Stimulated activated CD8-positive, alpha-beta memory T cell treated with anti-CD3 and anti-CD28 coated beads, Interleukin-12 subunit alpha, Interleukin-12 subunit beta, amount 100 ng/mL, for 4 hours (primary cell): Measurements from ENCODE around the gene DNAJC1.

Source experiments
- DNase-seq: peaks from one replicate; pipeline ENCODE4 v3.0.0-alpha.2; 2020; ENCODE audit warnings: low read depth

Gene DNAJC1

GRCh38 chr10:22010539-22010938 is 7.0 kb upstream of the DNAJC1 start:
- DNase-seq: no peak

DNA sequence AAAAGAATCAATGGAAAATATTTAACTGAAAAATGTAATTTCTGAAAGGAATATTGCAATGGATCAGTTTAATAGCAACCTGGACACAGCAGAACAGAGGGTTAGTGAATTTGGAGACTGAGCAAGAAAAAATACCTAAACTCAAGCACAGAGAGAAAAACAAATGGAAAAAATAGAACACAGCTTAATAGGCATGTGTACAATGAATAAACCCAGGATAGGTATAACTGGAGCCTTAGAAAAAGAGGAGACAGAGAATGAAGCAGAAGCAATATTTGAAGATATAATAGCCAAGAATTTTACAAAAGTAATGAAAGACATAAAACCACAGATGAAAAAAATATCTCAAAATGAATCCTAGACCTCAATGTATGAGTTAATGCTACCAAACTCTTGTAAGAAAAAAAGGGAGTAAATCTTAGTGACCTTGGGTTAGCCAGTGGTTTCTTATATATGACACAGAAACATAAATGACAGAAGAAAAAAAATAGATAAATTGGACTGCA is 2.9 kb upstream of the DNAJC1 start:
- DNase-seq: no peak

DNA sequence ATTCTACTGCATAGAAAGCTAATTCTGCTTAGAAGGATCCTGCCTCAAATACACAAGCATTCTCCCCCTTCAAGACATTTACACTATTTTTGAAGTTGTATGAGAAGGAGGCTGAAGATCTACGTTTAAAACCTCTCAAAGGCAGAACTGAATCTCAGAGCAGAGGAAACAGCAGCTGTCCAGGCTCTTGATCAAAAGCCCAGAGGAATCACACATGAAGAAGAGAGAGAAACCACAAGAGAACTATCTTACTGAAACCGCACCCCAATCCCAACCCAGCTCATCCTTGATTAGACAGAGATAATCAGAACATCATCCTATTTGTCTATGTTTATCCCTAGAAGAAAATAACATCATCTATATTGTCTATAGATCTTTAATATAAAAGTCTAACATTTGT is 2.2 kb upstream of the DNAJC1 start:
- no peak for DNase-seq

GRCh38 chr10:22003964-22004281 is 393 bp upstream of the DNAJC1 start:
- no peak for DNase-seq

GRCh38 chr10:22002591-22003176 is 846 bp downstream of the DNAJC1 start:
- no peak for DNase-seq

DNA sequence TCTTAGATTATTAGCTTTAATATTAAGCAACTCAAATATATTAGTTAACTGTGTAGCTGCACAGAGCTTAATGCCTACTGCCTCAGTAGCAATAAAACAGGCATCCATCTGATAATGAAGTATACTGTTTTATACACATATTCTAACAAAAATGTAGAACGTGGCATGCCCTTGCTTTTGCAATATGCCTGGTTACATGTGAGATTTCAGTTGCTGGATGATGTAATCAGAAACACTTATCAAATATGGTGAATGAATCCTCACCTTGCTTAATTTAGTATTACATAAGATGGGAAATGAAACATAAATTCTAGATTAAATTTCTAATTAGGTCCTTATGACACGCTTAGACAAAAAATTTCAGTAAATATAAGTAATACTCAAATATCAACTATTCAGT is 8.0 kb downstream of the DNAJC1 start:
- DNase-seq: no peak

DNA sequence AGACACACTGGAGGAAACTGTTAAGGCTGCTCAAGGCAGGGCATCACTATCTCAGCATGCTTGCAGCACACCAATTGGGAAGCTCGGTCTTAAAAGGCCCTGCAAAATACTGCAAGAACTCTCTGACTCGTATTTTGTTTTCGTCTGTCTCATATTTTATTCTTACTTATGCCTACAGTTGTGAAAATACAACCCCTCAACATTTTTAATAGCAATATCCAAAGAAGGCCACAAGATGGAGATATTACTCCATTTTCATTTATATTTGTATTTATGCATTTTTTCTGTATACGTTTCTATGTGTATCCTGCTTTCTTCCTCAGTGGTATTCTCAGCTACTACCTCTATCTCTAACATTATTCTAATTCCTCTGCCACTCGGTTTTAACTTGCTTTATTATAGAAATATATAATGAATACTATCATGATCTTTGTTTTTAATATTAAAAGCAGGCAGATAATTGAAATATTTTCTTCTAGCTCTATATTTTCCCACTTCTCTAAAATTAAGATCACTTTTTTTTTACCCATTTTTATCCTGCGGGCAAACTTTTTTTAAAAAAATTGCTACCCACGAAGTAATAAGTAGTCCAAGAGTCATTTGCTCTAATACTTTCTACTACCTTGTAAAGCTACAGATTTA is 10.0 kb downstream of the DNAJC1 start:
- DNase-seq: no peak

DNA sequence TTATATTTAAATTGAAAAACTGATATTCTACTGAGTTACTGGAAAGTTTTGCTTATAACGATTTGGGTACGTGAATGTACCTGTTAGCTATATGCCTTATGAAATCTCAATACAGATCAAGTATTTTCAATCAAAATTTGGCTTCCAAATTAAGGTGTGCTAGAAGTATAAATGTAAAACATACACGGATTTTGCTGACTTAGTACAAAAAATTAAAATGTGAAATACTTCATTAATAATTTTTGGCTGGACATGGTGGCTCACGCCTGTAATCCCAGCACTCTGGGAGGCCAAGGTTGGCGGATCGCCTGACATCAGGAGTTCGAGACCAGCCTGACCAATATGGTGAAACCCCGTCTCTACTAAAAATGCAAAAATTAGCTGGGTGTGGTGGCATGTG is 11.7 kb downstream of the DNAJC1 start:
- no peak for DNase-seq

- no peak for DNase-seq
Measured at GRCh38 chr10:21990449-21990848, 13.1 kb downstream of the DNAJC1 start.

- DNase-seq: no peak
Measured at GRCh38 chr10:21989453-21990154, 13.9 kb downstream of the DNAJC1 start.

GRCh38 chr10:21985541-21985940 is 18.0 kb downstream of the DNAJC1 start:
- no peak for DNase-seq

GRCh38 chr10:21981118-21981517 is 22.4 kb downstream of the DNAJC1 start:
- no peak for DNase-seq

GRCh38 chr10:21980691-21981090 is 22.8 kb downstream of the DNAJC1 start:
- DNase-seq: no peak

- no peak for DNase-seq
Measured at GRCh38 chr10:21978191-21978862, 25.2 kb downstream of the DNAJC1 start.

DNA sequence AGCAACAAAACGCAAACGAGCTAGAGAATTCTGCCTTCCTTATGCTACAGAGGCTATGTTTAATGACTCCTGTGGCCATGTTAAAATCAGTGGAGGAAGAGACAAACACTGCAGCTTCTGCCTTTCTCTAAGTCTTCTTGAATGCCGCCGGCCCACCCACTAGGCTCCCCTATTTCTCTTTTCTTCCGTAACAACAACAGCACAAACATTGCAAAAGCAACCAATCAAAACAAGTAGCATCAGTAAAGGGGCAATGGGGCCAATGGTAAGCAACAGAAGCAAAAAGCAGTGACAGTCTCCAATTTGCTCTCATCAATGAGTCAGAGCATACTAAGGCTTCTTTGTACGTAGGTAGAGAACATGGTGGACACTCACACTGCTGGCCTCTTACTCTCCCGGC is 26.8 kb downstream of the DNAJC1 start:
- DNase-seq: no peak

DNA sequence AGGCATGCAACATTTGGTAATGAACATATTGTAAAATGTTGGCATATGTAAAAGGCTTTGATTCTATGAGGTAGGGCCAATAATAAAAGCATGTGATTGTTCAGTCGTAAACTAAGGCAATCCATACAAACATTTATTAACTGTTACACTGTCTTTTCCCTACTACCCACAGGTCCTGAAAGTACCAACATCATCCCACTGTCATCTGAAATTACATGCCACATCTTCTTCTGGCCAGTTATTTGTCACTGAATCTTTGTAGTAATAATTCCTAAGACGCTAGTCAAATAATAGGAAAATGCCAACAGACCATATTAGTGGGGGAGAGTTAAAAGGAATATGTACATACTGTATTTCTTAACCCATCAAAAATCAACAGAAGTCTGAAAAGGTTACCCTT is 27.2 kb downstream of the DNAJC1 start:
- DNase-seq: no peak

- no peak for DNase-seq
Measured at GRCh38 chr10:21975378-21975990, 28.0 kb downstream of the DNAJC1 start.

- DNase-seq: no peak
Measured at GRCh38 chr10:21972584-21972983, 30.9 kb downstream of the DNAJC1 start.

- no peak for DNase-seq
Measured at GRCh38 chr10:21969326-21970287, 33.9 kb downstream of the DNAJC1 start.

- DNase-seq: no peak
Measured at GRCh38 chr10:21964983-21965665, 38.4 kb downstream of the DNAJC1 start.

DNA sequence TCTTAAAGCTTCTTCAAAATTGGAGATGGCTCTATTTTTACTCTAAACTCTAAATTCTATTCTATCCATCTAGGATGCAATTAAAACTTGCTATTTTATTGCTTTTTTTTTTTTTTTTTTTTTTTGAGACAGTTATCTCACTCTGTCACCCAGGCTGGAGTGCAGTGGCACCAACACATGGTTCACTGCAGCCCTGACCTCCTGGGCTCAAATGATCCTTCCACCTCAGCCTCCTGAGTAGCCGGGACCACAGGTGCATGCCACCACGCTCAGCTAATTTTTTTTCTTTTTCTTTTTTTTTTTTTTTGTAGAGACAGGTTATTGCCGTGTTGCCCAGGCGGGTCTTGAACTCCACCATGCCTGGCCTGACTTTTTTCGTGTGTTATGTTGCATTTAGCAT is 41.2 kb downstream of the DNAJC1 start:
- no peak for DNase-seq
